GM21423 (cell line): ENCODE measurements around the gene SENP1.

Source experiments
- ATAC-seq: cut with Tn5 transposase; IDR thresholded peaks from one replicate; pipeline ENCODE4 v1.9.1; 2021; ENCODE audit warnings: mild to moderate bottlenecking, moderate library complexity; ENCODE audit not compliant: unreplicated experiment

The SENP1 gene

DNA sequence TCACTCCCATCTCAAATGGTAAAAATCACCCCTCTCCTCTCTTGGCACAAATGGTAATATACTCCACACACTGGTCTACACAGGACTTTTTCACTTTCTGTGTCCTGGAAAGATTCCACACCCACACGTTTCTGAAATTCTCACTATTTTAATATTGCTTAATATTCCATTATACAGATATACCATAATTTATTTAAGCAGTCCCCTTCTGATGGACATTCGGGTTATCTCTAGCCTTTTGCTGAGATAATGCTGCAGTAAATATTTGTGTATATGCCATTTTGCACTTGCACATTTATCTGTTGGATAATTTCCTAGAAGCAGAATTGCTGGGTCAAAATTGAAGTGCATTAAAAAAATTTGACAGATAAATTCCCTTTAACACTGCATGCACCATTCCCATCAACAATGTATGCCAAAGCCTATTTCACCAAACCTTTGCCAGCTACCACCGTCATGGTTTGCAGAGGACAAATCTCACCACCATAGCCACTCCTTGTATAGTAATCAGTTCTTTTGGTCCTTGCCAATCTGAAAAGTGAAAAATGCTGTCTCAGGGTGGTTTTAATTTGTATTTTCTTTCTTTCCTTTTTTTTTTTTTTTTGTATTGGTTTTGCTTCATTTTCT, 86.1 kb downstream of the SENP1 start:
- ATAC-seq: no peak

DNA sequence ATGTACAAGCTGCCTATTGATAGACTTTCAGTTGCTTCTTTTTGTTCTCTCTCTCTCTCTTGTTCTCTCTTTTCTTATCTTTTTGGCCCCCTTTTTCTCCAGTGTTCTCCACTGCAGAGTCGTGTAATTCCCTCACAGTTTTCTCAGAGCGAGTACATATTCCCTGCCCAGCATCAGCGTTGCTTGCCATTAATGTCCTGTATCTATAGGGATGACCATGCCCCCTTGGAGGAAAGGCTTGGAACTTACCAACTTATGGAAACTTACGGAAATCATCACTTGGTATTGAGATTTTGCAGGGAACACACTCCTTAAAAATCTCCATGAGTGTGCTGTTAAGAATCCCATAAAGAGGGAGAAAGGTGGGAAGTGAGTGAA, 87.3 kb downstream of the SENP1 start:
- ATAC-seq: no peak

DNA sequence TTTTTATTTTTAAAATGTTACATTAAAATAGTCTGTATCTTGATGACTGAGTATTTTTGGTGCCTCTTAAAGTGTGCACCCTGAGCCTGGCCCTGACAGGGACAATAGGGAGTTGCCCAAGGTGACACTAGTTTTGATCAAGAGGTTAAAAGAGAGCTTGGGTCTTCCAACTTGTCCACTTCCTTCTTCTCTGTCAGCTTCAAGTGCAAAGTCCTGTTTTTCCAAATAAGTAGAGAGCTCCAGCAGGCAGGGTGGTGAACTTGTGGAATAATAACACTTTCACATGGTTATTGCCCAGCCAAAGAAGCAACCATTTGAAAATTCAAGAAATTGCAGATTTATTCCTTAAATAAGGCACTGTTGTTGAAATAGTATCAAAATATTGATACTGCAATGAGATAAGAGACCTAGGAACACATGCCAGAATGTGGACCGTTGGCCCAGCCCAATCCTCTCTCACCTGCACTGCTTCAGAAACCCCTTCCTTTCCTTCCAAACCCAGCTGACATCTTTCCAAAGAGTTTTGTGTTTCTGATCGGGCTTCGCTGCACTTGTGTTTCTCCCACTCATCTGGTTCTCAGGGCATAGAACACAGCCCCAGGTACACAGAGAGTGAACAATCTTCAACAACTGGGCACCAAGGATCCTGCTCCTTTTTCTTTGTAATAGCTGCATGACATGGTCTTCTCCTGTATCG, 87.8 kb downstream of the SENP1 start:
- no peak for ATAC-seq

DNA sequence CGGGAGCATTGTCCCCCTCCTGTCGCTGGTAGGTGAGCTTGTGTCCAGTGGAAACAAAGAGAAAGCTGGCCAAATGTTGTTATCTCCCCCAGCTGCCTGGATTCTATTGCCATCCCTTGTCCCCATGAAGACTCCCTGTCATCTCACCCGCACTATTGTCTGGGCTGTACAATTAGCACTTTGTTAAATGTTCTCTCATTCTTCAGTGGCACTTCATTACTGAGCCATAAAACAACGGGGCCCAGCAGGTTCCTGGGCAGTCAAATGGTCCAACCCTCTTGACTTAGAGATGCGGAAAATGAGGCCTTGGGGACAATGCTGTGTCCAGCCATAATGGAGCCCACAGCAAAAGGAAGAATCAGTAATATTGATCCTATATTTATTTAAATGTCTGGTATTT, 88.4 kb downstream of the SENP1 start:
- ATAC-seq: no peak

DNA sequence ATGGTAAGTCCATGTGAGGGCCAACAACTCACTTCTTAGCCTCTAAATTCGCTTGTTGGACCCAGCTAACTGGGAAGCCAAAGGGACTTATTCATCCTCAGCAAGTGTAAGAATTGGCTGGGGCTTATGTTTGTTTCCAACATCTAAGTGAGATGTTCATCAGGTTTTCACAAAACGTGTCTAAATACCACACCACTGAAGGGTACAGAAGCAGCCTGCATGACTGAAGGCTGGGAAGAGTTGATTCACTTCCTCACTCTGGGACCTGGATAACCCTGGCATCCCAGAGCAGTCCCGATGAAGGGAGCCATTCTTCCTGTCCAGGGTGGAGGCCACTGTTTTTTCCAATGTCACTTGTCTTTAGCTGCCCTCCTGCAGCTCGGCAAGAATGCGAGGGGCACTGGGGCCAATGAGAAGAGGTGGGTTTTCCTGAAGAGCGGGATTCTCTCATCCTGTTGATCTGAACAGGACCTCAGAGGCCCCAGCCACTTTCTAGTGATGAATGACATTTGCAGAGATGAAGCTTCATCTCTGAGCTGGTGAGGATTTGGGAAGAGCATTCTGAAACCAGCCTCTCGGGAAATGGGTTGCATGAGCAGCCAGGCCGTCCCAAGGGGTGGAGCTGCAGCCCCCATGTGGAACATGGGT, 89.4 kb downstream of the SENP1 start:
- no peak for ATAC-seq

DNA sequence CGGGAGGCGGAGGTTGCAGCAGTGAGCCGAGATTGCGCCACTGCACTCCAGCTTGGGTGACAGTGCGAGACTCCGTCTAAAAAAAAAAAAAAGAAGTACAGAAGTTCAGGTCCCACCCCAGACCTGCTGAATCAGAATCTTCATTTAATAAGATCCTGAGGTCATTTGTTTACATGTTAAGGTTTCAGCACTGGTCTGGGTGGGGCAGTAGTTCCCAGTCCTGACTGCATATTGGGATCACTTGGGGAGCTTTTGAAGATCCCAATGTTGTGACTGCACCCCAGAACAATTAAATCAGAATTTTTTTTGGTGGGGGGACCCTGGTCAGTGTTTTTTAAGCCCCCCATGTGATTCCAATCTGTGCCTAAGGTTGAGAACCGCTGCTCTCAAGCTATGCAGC, 89.9 kb downstream of the SENP1 start:
- no peak for ATAC-seq

DNA sequence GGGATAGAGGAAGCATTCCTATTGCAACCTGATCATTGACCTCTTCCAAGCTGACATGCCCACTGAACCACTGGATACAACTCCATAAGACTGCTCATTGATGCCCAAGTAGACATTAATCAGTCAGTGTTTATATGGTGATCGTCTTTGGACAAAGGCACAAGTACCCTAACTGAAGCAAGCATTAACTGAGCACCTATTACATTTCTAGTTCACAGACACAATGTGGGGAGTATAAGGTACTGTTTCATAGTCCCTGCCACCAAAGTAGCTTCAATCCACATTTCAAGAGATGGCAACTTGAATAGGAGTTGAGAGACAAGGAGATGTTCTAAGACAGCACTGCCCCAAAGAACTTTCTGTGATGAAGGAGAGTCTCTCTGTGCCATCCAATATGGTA, 90.8 kb downstream of the SENP1 start:
- no peak for ATAC-seq

DNA sequence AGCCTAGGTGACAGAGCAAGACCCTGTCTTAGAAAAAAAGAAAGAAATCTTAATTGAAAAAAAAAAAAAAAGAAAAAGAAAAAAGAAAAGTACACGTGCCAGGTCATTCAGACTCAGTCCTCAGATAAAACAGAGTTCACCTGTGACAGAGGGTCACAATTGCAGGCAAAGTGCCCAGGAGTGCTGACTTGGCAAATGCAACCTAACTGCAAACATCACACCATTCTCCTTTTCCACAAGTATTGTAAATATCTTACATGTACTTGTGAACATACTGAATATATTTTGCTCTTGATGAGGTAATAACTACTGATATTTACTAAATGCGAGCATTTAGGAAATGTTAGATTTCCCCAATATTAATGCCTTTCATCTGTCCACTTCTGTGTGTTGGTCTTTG, 92.6 kb downstream of the SENP1 start:
- ATAC-seq: no peak

DNA sequence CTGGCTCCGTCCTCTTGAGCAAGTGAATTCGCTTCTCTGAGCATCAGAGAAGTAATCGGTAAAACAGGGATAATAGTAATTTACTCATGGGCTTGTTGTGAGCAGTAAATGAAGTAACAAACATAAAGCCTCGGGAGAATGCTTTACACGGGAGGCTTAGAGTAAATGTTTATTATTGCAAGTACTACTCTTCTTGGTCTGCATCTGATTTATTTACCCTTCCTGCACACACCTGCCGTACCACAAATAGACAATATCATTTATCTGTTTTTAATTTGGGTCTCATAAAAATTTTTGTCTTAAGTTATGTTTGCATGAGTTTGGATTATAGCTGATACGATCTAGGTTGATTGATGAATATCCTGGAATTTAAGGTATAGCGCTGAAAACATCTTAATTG, 93.8 kb downstream of the SENP1 start:
- no peak for ATAC-seq

DNA sequence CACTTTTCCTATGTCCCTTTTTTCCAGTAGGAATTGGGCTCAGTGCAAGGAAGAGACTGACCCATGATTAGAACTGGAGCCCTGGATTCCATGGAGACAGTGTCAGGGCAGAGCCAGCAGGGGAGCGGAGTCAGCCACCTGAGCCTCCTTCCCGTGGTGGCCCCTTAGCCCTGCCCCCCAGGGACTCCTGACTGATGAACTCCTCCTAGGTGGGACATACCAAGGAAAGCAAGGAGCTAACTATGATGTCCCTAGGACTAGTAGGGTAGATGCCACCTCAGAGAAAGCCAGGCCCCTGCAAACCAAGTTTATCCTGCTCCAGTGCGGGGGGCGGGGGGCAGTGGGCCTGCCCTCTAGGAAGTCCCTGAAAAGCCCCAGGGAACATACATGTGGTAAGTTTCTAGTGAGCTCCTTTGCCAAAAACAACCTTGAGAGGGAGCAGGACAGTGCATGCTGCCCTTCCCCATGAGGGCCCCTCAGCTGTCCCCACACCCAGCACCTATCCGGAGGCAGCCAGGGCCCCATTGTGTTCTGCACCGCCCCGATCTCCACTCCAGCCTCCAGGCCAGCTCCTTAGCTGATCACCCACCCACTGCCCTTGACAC, 95.4 kb downstream of the SENP1 start:
- ATAC-seq: no peak

DNA sequence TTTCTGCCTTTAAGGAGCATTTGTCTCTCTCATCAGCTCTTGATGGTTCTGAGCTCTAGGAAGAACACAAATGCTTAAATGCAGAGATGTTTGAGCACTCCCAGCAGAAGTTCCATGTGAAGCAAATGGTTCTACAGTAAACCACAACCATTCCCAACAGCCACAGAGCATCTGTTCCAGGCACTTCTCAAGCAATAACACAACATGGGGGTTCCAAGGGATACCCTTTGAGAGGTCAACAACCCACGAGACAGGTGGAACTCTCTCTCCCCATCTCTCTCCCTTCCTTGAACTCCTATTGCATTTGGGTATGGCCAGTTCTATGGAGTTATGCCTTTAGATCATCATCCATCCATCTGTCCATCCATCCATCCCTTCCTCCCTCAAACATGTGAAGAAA, 96.4 kb downstream of the SENP1 start:
- ATAC-seq: no peak

DNA sequence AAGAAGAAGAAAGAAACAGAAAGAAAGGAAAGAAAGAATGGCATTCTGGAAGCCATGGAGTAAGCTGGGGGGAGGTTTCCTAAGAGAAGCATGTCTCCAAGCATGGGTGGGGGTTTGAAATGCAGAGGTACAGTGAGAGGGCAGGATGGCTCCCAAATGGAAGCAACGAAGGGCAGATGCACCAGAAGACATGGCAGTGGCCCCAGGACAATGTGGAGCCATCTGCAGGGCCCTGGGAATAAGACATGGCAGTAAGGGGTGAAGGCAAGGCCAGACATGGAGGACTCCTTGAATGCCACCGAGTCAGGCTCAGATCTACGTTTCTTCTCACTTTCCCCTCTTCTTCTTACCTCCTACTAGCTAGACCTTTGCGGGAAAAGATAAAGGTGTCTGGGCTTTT, 96.9 kb downstream of the SENP1 start:
- no peak for ATAC-seq

DNA sequence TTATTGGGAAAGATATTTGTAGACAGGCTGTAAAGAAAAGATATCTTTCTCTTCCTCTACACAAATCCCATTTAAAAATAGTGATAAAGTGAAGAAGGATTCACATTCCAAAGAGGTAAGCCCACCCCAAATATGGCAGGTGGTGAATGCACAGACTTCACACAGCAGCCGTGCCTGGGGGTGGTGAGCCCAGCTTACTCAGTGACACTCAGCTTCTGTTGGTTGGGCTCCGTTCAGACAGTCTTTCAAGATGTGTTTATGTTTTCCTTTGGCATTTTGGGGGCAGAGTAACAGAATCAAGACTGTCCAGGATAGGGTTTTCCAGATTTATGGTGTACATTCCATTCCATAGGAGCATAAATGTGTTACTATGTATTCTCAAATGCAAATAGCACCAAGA, 97.5 kb downstream of the SENP1 start:
- ATAC-seq: no peak

DNA sequence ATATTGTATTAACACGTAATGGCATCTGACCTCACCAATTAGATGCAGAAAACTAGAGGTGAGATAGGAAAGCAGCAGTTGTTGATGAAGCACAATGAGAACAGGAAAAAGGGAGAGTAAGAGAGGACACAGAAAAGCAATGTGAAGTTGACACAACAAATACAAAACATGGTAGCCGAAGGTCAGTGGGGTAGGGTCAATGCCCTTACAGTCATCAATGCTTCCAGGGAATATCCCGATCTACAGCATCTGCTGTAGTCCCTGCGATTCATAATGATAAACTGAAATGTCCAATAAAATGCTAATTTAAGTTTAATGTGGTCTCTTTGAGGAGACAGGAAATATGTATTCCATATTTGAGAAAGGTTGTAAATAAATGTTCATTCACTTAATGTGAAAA, 98.7 kb downstream of the SENP1 start:
- no peak for ATAC-seq

DNA sequence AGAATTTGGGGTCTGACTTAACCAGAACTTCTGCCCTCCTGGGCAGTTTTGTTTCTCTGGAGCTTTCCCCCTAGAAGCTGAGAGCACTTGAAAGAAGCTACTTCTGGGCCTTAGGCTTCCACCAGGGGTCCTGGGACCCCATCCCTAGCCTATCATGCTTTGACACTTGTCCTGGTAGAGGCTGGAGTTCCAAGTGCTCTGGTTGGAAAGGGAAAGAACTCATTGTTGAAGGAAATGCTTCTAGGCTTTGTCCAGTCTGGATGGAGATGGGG, 100.2 kb downstream of the SENP1 start:
- ATAC-seq: no peak

DNA sequence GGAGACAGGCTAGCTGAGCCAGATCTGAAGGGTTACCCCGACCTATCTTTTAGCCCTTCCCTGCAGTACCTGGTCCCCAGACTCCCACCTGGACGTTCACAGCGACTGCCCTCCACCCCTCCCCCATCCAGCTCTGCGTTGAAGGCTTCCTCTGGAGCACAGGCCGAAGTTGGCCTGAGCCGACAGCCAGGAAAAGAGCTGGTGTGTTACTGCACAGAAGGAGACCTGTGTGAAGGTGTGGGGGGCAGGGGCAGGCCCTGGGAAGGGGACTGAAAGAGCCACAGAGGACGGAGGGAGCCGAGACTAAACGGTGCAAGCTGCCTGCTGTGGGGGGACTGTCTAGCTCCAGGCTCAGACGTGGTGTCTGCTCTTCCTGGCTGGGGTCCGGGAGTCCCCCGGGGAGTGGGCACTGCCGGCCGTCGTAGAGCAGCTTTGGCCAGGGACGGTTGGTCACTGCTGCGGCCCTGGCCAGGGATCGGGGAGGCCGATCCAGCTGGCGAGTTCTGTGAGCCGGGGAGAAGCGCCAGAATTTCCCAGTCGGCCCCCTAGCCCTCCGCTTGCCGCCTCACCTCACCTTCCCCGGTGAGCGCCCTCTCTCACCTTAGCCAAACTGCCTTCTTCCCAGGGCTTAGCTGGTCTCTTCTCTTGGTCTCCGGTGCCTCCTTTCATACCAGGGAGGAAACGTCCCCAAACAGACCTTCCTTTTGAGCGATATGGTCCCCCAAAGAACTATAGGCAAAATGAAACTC, 100.7 kb downstream of the SENP1 start:
- ATAC-seq: no peak

DNA sequence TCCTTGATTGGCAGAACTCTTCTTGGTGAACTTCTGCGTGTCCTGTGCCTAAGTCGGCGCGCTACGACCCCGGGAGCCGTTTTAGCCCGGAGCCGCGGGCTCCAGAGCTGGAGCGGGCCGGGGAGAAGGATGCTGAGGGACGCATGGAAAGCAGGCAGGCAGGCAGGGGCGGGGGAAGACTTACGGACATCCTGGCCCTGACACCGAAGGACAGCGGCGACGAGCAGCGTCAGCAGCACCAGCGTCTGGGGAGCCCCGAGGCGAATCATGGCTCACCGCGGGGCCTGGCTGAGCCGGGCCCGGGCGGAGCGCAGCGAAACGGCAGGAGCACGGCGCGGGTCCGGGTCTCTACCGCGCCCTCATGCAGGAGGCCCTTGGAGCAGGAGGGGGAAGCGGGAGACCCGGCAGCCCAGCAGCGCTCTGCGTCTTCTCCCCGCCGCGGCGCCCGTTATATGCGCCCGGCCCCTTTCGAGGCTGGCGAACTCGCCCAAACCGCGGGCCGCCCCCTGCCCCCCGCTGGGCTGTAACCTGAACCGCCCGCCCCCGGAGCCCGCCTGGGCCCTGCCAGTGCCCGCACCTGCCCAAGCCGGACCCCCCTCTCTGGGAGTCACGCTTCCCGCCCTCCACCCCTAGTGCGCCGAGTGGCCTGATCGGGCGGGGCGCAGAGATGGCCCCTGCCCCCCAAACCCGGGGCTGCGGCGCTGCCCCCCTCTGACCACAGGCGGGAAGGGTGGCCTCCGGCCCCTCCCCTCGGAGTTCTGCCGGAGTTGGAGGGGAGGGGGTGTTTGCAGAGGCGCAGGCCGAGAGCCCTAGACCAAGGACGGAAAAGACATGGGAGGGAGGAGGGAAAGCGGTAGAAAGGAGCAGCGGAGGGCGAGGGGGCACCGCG, 101.6 kb downstream of the SENP1 start, which contains the start of gene COL2A1:
COL2A1 (minus strand) TSS at position 424 of the 889 bp plus-strand sequence; CDS start at position 269, 155 bp downstream.
- no peak for ATAC-seq

DNA sequence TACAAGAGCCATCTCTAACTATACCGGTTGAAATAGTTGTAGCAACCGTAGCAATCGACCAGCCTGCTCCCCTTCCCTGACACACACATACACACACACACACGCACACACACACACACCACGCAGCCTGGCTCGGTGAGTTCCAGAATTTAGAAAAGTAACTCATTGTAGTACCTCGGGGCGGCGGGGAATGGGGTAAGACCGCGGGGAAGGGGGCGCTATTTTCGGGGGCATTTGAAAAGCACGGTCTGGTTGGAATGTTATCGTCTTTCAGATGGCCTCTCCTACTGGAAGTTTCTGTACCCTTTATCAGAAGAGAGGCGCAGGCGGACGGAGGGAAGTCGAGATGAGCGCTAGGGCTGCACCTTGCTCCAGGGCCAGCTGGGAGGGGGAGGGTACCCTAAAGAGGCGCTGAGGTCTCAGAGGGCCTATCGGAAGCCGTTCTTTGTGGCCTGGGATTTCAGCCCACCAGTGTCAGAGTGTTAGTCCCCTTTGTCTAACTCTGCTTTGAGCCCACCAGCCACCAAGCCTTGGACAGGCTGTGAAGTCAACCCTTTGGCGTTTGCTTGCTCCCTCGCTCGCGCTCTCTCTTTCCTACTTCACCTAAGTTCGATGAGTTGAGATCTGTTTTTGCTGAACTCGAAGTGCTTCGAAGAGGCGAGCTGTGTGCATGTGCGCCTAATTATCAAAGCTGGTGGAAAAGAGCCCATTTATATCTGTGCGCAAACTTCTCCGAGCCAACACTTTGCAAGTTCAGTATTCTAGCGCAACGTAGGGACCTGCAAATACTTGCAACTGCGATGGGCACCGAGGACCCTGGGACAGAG, 102.4 kb downstream of the SENP1 start:
- no peak for ATAC-seq

DNA sequence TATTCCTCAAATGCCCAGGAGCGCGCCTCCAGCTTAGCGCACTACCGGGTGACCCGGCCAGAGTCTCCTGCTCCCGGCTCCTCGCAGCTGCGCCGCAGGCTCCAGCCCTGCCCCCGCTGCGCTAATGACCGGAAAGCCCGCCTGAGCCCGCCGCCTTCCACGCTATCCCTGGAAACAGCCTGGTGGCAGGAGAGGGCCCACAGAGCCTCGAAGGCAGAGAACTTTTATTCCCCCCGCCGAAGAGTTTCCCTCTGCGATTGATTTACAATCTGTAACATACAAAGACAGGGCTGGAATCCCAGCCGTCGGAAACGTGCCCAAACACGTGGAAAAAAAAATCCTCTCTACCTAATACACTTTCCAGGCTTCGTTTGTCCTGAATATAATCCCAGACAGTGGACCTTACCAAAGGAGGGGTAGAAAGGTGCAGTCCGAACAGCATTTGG, 103.1 kb downstream of the SENP1 start:
- no peak for ATAC-seq

DNA sequence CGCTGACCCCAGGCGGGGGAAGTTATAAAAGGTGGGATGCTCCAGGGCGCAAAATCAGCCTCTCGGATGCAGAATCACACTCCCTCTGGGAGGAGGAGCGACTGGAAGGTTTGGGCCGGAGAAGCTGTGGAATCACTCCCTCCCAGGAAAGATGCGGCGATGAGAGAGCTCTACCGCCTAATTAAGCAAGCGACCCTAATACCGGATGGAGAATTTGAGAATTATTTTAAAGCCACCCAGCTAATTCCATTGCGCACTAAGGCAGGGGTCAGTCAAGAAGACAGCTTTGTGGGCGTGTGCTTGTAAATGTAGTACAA, 103.5 kb downstream of the SENP1 start:
- ATAC-seq: no peak
